ENCODE results near the gene HCN1.

Gene HCN1

GRCh38 chr5:45274241-45274640 lies 421.9 kb downstream of the HCN1 start:
- no peak for DNase-seq

- DNase-seq = no peak
These were observed 424.6 kb downstream of the HCN1 start for GRCh38 chr5:45271626-45272025.

- DNase-seq = no peak
These were observed 431.7 kb downstream of the HCN1 start for GRCh38 chr5:45264447-45264846.

DNA sequence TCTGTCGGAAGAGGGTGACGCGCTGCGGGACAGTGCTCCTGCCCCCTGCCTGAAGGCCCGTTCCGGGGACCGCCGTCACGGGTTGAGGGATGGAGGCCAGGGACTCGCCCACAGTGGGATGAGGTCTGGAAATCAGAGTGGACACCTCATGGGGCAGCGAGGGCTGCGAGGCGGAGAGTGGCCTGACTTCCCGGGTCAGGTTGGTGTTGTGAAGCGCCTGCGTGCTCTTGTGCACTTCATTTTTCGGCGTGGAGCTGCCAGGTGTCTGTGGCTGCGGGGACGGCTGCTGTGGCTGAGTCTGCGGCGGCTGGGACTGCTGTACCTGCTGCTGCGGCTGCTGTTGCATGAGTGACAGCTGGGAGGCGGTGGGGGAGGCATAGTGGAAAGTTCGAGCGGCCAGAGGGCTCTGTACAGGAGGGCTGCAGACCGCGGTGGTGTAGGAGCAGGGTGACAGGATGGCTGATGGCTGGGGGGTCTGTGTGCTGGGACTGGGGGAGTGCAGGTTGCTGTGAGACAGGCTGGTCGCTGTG lies 434.1 kb downstream of the HCN1 start:
- no peak for DNase-seq

DNA sequence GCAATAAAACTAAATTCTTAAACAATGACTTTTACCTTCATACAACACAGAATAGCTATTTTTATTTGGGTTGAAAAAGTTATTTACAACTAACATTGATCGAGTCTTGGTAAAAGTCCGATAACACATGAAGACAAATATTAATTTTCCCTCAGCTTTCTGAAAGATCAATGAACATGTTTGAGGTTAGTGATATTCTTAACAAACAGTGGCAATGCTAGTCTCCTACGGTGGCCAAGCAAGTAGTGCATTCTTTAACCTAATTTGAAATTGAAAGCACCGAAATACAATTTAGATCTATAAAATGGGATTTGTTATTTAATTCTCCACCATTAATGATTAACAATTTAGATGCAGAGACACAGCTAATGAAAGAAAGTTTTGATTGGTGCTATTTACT lies 435.1 kb downstream of the HCN1 start:
- DNase-seq = no peak

DNA sequence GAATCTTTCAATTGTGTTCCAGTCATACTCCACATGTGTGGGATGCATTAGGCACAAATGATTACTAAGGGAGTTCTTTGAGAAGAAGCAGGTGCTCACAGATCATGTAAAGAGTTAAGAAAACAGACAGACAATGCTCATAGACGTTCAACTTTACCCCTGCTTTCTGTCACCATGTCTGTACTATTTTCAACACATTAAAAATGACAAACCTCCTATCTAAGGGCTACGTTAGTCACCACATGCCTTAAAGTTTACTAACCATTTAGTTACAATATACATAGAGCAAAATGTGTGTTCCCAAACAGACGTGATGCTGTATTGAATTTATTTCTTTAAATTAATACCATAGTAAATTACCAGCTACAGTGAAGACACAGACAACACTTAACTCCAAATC lies 435.9 kb downstream of the HCN1 start:
- no peak for DNase-seq

DNA sequence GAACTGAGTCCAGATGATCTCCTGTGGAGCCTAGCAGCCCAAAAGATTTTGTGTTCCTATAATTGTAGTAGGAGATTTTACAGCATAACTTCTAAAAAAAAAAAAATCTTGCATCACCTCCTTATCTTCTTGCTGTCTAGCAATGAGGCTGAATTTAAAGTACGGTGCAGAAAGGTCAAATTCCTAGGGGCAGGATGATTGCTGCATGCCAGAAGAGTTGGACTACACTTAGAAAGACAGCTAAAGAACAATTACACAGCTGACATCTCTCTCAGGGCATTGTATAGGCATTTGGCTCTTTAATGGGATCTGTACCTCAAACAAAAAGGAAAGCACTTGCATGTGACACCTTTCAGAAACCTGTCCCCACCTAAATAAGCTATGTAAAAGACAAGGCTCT lies 443.2 kb downstream of the HCN1 start:
- no peak for DNase-seq

DNA sequence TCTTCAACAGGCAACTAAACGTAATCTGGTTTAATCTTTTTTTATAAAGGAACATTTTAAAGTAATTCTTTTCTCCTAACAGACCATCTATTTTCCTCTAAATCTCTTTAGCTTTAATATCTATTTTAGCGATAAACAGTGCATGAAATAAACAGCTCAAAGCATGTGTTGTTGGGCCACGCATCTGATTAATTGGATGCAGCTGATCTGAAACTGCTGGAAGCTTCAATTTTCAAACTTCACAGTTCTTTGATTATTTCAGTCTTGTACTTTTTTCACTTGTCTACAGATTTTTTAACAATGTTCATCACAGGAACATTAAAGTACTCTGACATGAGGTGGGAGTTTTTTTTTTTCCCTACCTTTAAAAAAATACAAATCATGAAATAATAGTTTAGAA lies 443.6 kb downstream of the HCN1 start:
- DNase-seq = no peak

DNA sequence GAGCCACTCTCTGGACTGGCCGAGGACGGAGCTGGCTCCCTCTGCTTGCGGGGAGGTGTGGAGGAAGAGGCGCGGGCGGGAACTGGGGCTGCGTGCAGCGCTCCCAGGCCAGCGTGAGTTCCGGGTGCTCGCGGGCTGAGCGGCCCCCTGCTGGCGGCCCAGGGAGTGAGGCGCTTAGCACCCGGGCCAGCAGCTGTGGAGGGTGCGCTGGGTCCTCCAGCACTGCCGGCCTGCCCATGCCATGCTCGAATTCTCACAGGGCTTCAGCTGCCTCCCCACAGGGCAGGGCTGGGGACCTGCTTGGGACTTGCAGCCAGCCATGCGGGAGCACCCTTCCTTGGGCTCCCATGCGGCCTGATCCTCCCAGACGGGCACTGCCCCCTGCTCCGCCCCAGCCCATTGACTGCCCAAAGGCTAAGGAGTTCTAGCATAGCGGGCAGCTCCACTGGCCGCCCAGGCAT lies 470.6 kb downstream of the HCN1 start:
- DNase-seq = no peak

- no peak for DNase-seq
These were observed 490.7 kb downstream of the HCN1 start for GRCh38 chr5:45205403-45205961.
